GM12878 (cell line): ENCODE data around the gene LTA. TPM values are rescaled to one million over a fixed set of nuclear protein-coding genes. Genes with fewer than 3 reads are reported as not detected.
A peak's percentile ranks its signal among the peaks of the same experiment; 100 is the strongest.

Experiments
- ATAC-seq: fragments of 200-7000 bp; cut with Tn5 transposase; 3 replicates; pipeline ENCODE4 v1.9.1; 2020; ENCODE audit warnings: mild to moderate bottlenecking, moderate library complexity
- BruUV-seq: library from RNA; stranded (reverse); fragments of 400-500 nt; replicated peaks from 2 replicates; lab custom pipeline; 2021; lab: Mats Ljungman, UMichigan
- CTCF ChIA-PET: fragments of 300-600 bp; sonication (Branson Sonifier 250); formaldehyde crosslinking; extraction: SDS; loops from one replicate; lab custom pipeline; 2021; ENCODE audit warnings: inconsistent platforms; lab: Yijun Ruan, JAX
- POLR2A ChIA-PET: fragments of 350-600 bp; formaldehyde crosslinking; extraction: SDS; loops from one replicate; lab custom pipeline; 2021; ENCODE audit warnings: inconsistent platforms; lab: Charles Lee
- RAD21 ChIA-PET: fragments of 300-600 bp; sonication (Branson Sonifier 250); formaldehyde crosslinking; loops from one replicate; lab custom pipeline; 2023; ENCODE audit warnings: antibody characterized with exemption; ENCODE audit not compliant: unreplicated experiment; lab: Charles Lee
- SMC1A ChIA-PET: fragments of 300-600 bp; sonication (Branson Sonifier 250); formaldehyde crosslinking; loops from one replicate; lab custom pipeline; 2023; ENCODE audit not compliant: unreplicated experiment, uncharacterized antibody; lab: Charles Lee
- DNase-seq: peaks from one replicate; pipeline ENCODE4 v3.0.0-alpha.2; 2011; ENCODE audit warnings: low read depth, low spot score
- FAIRE-seq: peaks from 3 replicates; lab custom pipeline; 2011; peaks lifted over from hg19 to GRCh38; lab: Jason Lieb, UNC
- H2AFZ ChIP-seq: 2 replicates; pipeline ENCODE4 v1.6.0; 2011; ENCODE audit warnings: low read depth, low read length, control low read depth; ENCODE audit not compliant: control insufficient read depth
- H3K27ac ChIP-seq: 2 replicates; pipeline ENCODE4 v1.5.1; 2011; ENCODE audit warnings: control low read depth; ENCODE audit not compliant: control insufficient read depth, insufficient read depth
- H3K27me3 ChIP-seq, 2 experiments: replicated peaks in 1 of 2; 2 replicates each; pipeline versions ENCODE4 v1.6.0 to v1.6.1; 2011; ENCODE audit warnings: low read length in 1 of 2; ENCODE audit not compliant: control insufficient read depth in 2 of 2, insufficient read depth in 2 of 2
- H3K36me3 ChIP-seq, 2 experiments: 2 replicates each; pipeline ENCODE4 v1.5.1; 2011; ENCODE audit warnings: low read length in 1 of 2; ENCODE audit not compliant: control insufficient read depth in 2 of 2, insufficient read depth in 2 of 2
- H3K4me1 ChIP-seq: 2 replicates; pipeline ENCODE4 v1.6.1; 2011; ENCODE audit warnings: mild to moderate bottlenecking, low read length, moderate library complexity, mixed read lengths; ENCODE audit not compliant: control insufficient read depth, insufficient read depth
- H3K4me2 ChIP-seq: 2 replicates; pipeline ENCODE4 v1.6.0; 2011; ENCODE audit warnings: control low read depth; ENCODE audit not compliant: control insufficient read depth, insufficient read depth
- H3K4me3 ChIP-seq: fragments of 200-600 bp; sonication (generic); 2 replicates; pipeline ENCODE4 v1.5.1; 2016
- H3K79me2 ChIP-seq: 2 replicates; pipeline ENCODE4 v1.6.0; 2011; ENCODE audit warnings: low read length; ENCODE audit not compliant: control insufficient read depth, insufficient read depth
- H3K9ac ChIP-seq: 2 replicates; pipeline ENCODE4 v1.8.0; 2011; ENCODE audit warnings: low read length, control low read depth, mixed read lengths; ENCODE audit not compliant: control insufficient read depth, insufficient read depth
- H3K9me3 ChIP-seq: replicated peaks from 3 replicates; pipeline ENCODE4 v1.5.1; 2011; ENCODE audit warnings: mild to moderate bottlenecking, low read length; ENCODE audit not compliant: control insufficient read depth, insufficient read depth
- H4K20me1 ChIP-seq: 2 replicates; pipeline ENCODE4 v1.6.0; 2011; ENCODE audit not compliant: control insufficient read depth, insufficient read depth
- CEBPB ChIP-seq, 2 experiments: fragments of 150-350 bp in 1 of 2; IDR thresholded peaks; 2 replicates each; pipeline ENCODE4 v1.6.1; 2012 to 2014; ENCODE audit warnings: low read depth in 2 of 2, low read length in 2 of 2, borderline replicate concordance in 1 of 2, inconsistent platforms in 1 of 2
- CTCF ChIP-seq, 3 experiments: IDR thresholded peaks in 2 of 3; conservative IDR thresholded peaks in 1 of 3; 2 replicates each; pipeline ENCODE4 v1.5.1; 2011; ENCODE audit warnings: low read depth in 3 of 3, low read length in 3 of 3, mild to moderate bottlenecking in 3 of 3, control low read depth in 2 of 3, moderate library complexity in 2 of 3, inconsistent platforms in 1 of 3, mixed read lengths in 1 of 3; ENCODE audit not compliant: control insufficient read depth in 2 of 3, insufficient read depth in 1 of 3; ENCODE audit errors: extremely low read depth in 1 of 3
- HDGF ChIP-seq: fragments of 450-650 bp; IDR thresholded peaks from 2 replicates; pipeline ENCODE4 v1.6.1; 2016; ENCODE audit warnings: antibody characterized with exemption
- LARP7 ChIP-seq: fragments of 450-650 bp; IDR thresholded peaks from 2 replicates; pipeline ENCODE4 v1.6.1; 2017; ENCODE audit warnings: mild to moderate bottlenecking
- MEF2A ChIP-seq: IDR thresholded peaks from 2 replicates; pipeline ENCODE4 v1.6.1; 2011; ENCODE audit warnings: low read depth, mild to moderate bottlenecking, low read length, moderate library complexity; ENCODE audit not compliant: insufficient read depth
- MLLT1 ChIP-seq: fragments of 450-650 bp; IDR thresholded peaks from 2 replicates; pipeline ENCODE4 v1.6.1; 2016; ENCODE audit warnings: mild to moderate bottlenecking
- NFXL1 ChIP-seq: fragments of 450-650 bp; IDR thresholded peaks from 2 replicates; pipeline ENCODE4 v1.6.1; 2017; ENCODE audit warnings: antibody characterized with exemption, mild to moderate bottlenecking, borderline replicate concordance
- POLR2A ChIP-seq: IDR thresholded peaks from 2 replicates; pipeline ENCODE4 v1.6.1; 2011; ENCODE audit warnings: low read depth, mild to moderate bottlenecking, low read length
- RBBP5 ChIP-seq: fragments of 200-600 bp; sonication (generic); conservative IDR thresholded peaks from 2 replicates; pipeline ENCODE4 v1.6.1; 2016
- RFX5 ChIP-seq: IDR thresholded peaks from 2 replicates; pipeline ENCODE4 v1.6.1; 2011; ENCODE audit warnings: low read depth, low read length, improper control_type of control experiment
- SMC3 ChIP-seq: IDR thresholded peaks from 2 replicates; pipeline ENCODE4 v1.6.1; 2011; ENCODE audit warnings: low read length, improper control_type of control experiment, borderline replicate concordance
- ZBTB33 ChIP-seq: fragments of 450-650 bp; IDR thresholded peaks from 2 replicates; pipeline ENCODE4 v1.6.1; 2017; ENCODE audit warnings: mild to moderate bottlenecking
- WGBS: methylation state at CpG from one replicate; pipeline ENCODE4 v1.1.6; 2016; ENCODE audit warnings: low lambda C conversion rate; ENCODE audit not compliant: insufficient replicate concordance, insufficient coverage; ENCODE audit errors: missing lambda C conversion rate; 5-methylcytosine and 5-hydroxymethylcytosine counted together
- in situ Hi-C: fragments of 300-500 bp; cut with MboI; formaldehyde crosslinking; loops from 9 replicates; pipeline ENCODE4 v1.14.3; 2018; ENCODE audit warnings: mixed read lengths
- intact Hi-C: fragments of 100-400 bp; cut with micrococcal nuclease; formaldehyde crosslinking; loops from one replicate; pipeline ENCODE4 v1.14.2; 2022; ENCODE audit not compliant: unreplicated experiment
- polyA plus RNA-seq, 11 experiments: library from polyadenylated mRNA; depleted of rRNA in 4 of 11; unstranded in 6 of 11; stranded (reverse) in 5 of 11; fragments of >200 nt; fragmentation: Nextera tagmentation in 4 of 11; fragmentation: Illumina TruSeq in 1 of 11; extraction: Ambion mirVana in 4 of 11; extraction: Trizol in 1 of 11; gene quantifications; 1 replicate in 1 of 11; 2 replicates in 10 of 11; pipeline versions ENCODE4 v1.2.1 to v1.2.3, GENCODE V29; 2011 to 2016; ENCODE audit warnings: inconsistent platforms in 2 of 11, missing spikeins in 2 of 11, low read depth in 1 of 11
- total RNA-seq, 4 experiments: library from RNA; depleted of rRNA in 3 of 4; stranded (reverse); fragments of >200 nt in 3 of 4; fragmentation: Illumina TruSeq in 1 of 4; extraction: Trizol in 1 of 4; gene quantifications; 2 replicates each; pipeline versions ENCODE4 v1.2.1 to v1.2.3, GENCODE V29; 2013 to 2021

LTA gene
- total and polyA plus RNA-seq, 10 of the 15 experiments (the other 5 are each of a cell fraction or from before 2014, with no cell fraction given): 27.5 to 100 (median 75.1) TPM

- ChIA-PET POLR2A (interaction anchor here (0.6 to 8.5 kb wide), 17 partner anchors 8 to 424 kb away, joined by 3 to 164 read pairs (median 4); partner anchors contain the start of genes CSNK2B, DXO, LST1 and LTA), SMC1A (interaction anchor here (0.6 to 34.7 kb wide), 11 partner anchors 8 to 284 kb away, joined by 3 to 1989 read pairs (median 4); partner anchors contain the start of genes AIF1, BAG6, LST1 and LTA), RAD21 (interaction anchor here (0.6 to 16.9 kb wide), 11 partner anchors 11 to 283 kb away, joined by 3 to 668 read pairs (median 5); partner anchors contain the start of genes BAG6, LSM2, LST1 and LTB), CTCF (interaction anchor here (0.7 to 34.8 kb wide), 13 partner anchors 10 to 191 kb away, joined by 3 to 2098 read pairs (median 4); partner anchors contain the start of genes LST1, LTB, NCR3 and TNF)
- intact Hi-C loops: loop anchor here (2.0 to 10.0 kb wide), 2 partner anchors 105 to 357 kb away; partner anchors contain the start of genes BAG6 and ZBTB12
- Histone ChIP-seq H3K4me1 (peaks cover 23% of the 10 kb centered on the region; the same call in 1 of the 2 replicates), H3K4me3 (peak overlapping the region; percentile 68), H3K9ac (peak overlapping the region; percentile 58), H3K27me3 (no peaks in the 10 kb centered on the region), H2AFZ (no peak overlapping the region), H3K79me2 (peaks cover 16% of the 10 kb centered on the region), H3K9me3 (no peaks in the 10 kb centered on the region), H3K27ac (peak overlapping the region; percentile 64), H3K36me3 (no peaks in the 10 kb centered on the region; a peak in 1 of 4 replicates), H4K20me1 (no peaks in the 10 kb centered on the region), H3K4me2 (peak overlapping the region; percentile 70)
- ATAC-seq (no peak), DNase-seq (no peak), FAIRE-seq (no peak)
- TSS peak; percentile 73 for BruUV-seq
- 80% methylated on average over 24 of the region's 24 CpGs for WGBS
- in situ Hi-C loops: loop anchor here (5.0 to 10.0 kb wide), 2 partner anchors 49 to 287 kb away; no protein-coding TSS in a partner anchor
- TF ChIP-seq HDGF (0 out of 2 replicates have a peak, but pooled peaks have one; percentile 21), MLLT1 (peak; percentile 98), RFX5 (0 out of 2 replicates have a peak, but pooled peaks have one; percentile 4), POLR2A (peak; percentile 17; the same call in 1 of the 2 replicates), ZBTB33 (peak; percentile 89; the same call in 1 of the 2 replicates), SMC3 (0 out of 2 replicates have a peak, but pooled peaks have one; percentile 1), NFXL1 (no peak), CEBPB (IDR thresholded peaks at IDR 0.05; ENCODE audit: borderline replicate concordance in 1 of 2, low read depth in 2 of 2, low read length in 2 of 2) (no peak), RBBP5 (no peak), LARP7 (peak; percentile 54; the same call in 1 of the 2 replicates), MEF2A (no peak), CTCF (IDR thresholded peaks at IDR 0.05 in 2 of 3, conservative IDR thresholded peaks at IDR 0.05 in 1 of 3; ENCODE audit: control insufficient read depth in 2 of 3, extremely low read depth in 1 of 3, insufficient read depth in 1 of 3, low read depth in 3 of 3, low read length in 3 of 3) (no peak)
These were observed 24.2 kb upstream of the LTA start for GRCh38 chr6:31547727-31548543.
